Stomach (tissue), 9 donors: ENCODE measurements around the gene EPB41. TPM values are rescaled to one million over a fixed set of nuclear protein-coding genes. Genes with fewer than 3 reads are reported as not detected.
A peak's percentile ranks its signal among the peaks of the same experiment; 100 is the strongest.

Experiments used
- DNase-seq, 2 donors: peaks; one replicate each; pipeline versions ENCODE4 v3.0.0 to v3.0.0-alpha.2; 2013 to 2019
- H3K27ac ChIP-seq, 5 donors: fragments of 200-600 bp in 4 of 5; sonication (generic) in 4 of 5; one replicate each; pipeline ENCODE4 v1.5.1; 2013 to 2019; ENCODE audit warnings: mild to moderate bottlenecking in 1 of 5, moderate library complexity in 1 of 5
- H3K27me3 ChIP-seq, 3 donors: fragments of 200-600 bp; sonication (generic); one replicate each; pipeline ENCODE4 v1.5.1; 2017 to 2019; ENCODE audit warnings: mixed run types in 1 of 3
- H3K36me3 ChIP-seq, 4 donors: fragments of 200-600 bp; sonication (generic); 1 replicate in 3 of 4; 2 replicates in 1 of 4; pipeline ENCODE4 v1.5.1; 2016 to 2019
- H3K4me1 ChIP-seq, 4 donors: fragments of 200-600 bp; sonication (generic); one replicate each; pipeline ENCODE4 v1.5.1; 2016 to 2019
- H3K4me3 ChIP-seq, 4 donors: fragments of 200-600 bp; sonication (generic) in 3 of 4; one replicate each; pipeline ENCODE4 v1.5.1; 2016 to 2019; ENCODE audit warnings: mild to moderate bottlenecking in 1 of 4
- H3K9me3 ChIP-seq, 4 donors: fragments of 200-600 bp; sonication (generic); one replicate each; pipeline ENCODE4 v1.5.1; 2016 to 2019
- CTCF ChIP-seq, 7 experiments: fragments of 450-650 bp in 4 of 7; fragments of 200-600 bp in 3 of 7; sonication (generic) in 3 of 7; IDR thresholded peaks; one replicate each; pipeline ENCODE4 v1.5.1; 2016 to 2019; ENCODE audit warnings: antibody characterized with exemption in 7 of 7, control low read depth in 2 of 7, mild to moderate bottlenecking in 1 of 7
- EP300 ChIP-seq: sonication (generic); formaldehyde crosslinking; IDR thresholded peaks from one replicate; pipeline ENCODE4 v1.6.1; 2017; ENCODE audit warnings: antibody characterized with exemption
- POLR2A ChIP-seq, 4 donors: fragments of 450-650 bp; IDR thresholded peaks; one replicate each; pipeline ENCODE4 v1.6.1; 2016; ENCODE audit warnings: antibody characterized with exemption in 4 of 4, control low read depth in 2 of 4, mild to moderate bottlenecking in 1 of 4, moderate library complexity in 1 of 4
- POLR2AphosphoS5 ChIP-seq, 3 donors: sonication (generic); formaldehyde crosslinking; IDR thresholded peaks; one replicate each; pipeline ENCODE4 v1.6.1; 2016; ENCODE audit warnings: antibody characterized with exemption in 3 of 3
- WGBS, 5 donors: extraction: QIAGEN DNeasy Blood & Tissue Kit in 3 of 5; methylation state at CpG; one replicate each; pipeline versions ENCODE4 v1.1.5 to v1.1.7; 2013 to 2018; 5-methylcytosine and 5-hydroxymethylcytosine counted together
- intact Hi-C: fragments of 100-400 bp; cut with DNase I; formaldehyde crosslinking; loops from one replicate; pipeline ENCODE4 v1.15.1; 2023; ENCODE audit warnings: low total_unique reads
- polyA plus RNA-seq, 3 donors: library from polyadenylated mRNA; stranded (reverse); fragments of 200-250 nt; gene quantifications; one replicate each; pipeline ENCODE4 v1.2.3, GENCODE V29; 2013
- total RNA-seq, 5 donors: library from RNA; depleted of rRNA; stranded (reverse); fragments of >200 nt; gene quantifications; one replicate each; pipeline versions ENCODE4 v1.1.0 to v1.2.3, GENCODE V29; 2014 to 2016
- donor health status: healthy with polysubstance abuse.
- donor health status: Bipolar disorder and iron deficiency.
- donor health status: healthy.

EPB41 gene
- total and polyA plus RNA-seq, 8 donors, result 6.4 to 112 (median 48.1) TPM

- no peak overlapping the region for H3K27ac ChIP-seq
- intact Hi-C loops, result no loop called here
- TF ChIP-seq POLR2A (IDR thresholded peaks at IDR 0.05), result no peak
- TF ChIP-seq CTCF (IDR thresholded peaks at IDR 0.05), result no peak
- no peak for TF ChIP-seq POLR2AphosphoS5 (IDR thresholded peaks at IDR 0.05)
- TF ChIP-seq EP300, result no peak
- DNase-seq, result no peak
- H3K36me3 ChIP-seq, result no peaks in the 10 kb centered on the region
- H3K4me1 ChIP-seq, result peaks cover 6 to 7% (median 7%) of the 10 kb centered on the region in 4 donors
- H3K4me3 ChIP-seq, result no peak overlapping the region
- no peaks in the 10 kb centered on the region for H3K27me3 ChIP-seq
- no peaks in the 10 kb centered on the region for H3K9me3 ChIP-seq
- WGBS, 5 donors, result 93 to 100% (median 96%) methylated on average over 2 of the region's 2 CpGs
Observed at GRCh38 chr1:28909198-28909597, 5.2 kb upstream of the EPB41 start.

GRCh38 chr1:28910379-28911115, 3.8 kb upstream of the EPB41 start:
- Histone ChIP-seq H3K4me1 (peaks cover 12 to 15% (median 13%) of the 10 kb centered on the region in 4 donors), H3K9me3 (no peaks in the 10 kb centered on the region), H3K4me3 (no peak overlapping the region), H3K36me3 (no peaks in the 10 kb centered on the region), H3K27me3 (no peaks in the 10 kb centered on the region), H3K27ac (no peak overlapping the region)
- 85 to 91% (median 89%) methylated on average over 7 of the region's 7 CpGs for WGBS, 5 donors
- TF ChIP-seq POLR2A (IDR thresholded peaks at IDR 0.05) (no peak), POLR2AphosphoS5 (IDR thresholded peaks at IDR 0.05) (no peak)
- intact Hi-C loops, result no loop called here
- DNase-seq, result peak in 1 of 2 donors; percentile 4

GRCh38 chr1:28913786-28914227, 562 bp upstream of the EPB41 start:
- H3K4me1 ChIP-seq, result peaks cover 12 to 23% (median 18%) of the 10 kb centered on the region in 4 donors
- DNase-seq, result no peak
- H3K36me3 ChIP-seq, result no peaks in the 10 kb centered on the region
- intact Hi-C loops, result no loop called here
- 24 to 34% (median 25%) methylated on average over 10 of the region's 10 CpGs for WGBS, 5 donors
- peak overlapping the region; percentile 52 to 79 (median 65) for H3K27ac ChIP-seq
- no peak for TF ChIP-seq POLR2A (IDR thresholded peaks at IDR 0.05)
- TF ChIP-seq CTCF (IDR thresholded peaks at IDR 0.05), result no peak
- no peak for TF ChIP-seq POLR2AphosphoS5 (IDR thresholded peaks at IDR 0.05)
- no peak for TF ChIP-seq EP300
- H3K4me3 ChIP-seq, result peak overlapping the region; percentile 62 to 85 (median 82)
- no peaks in the 10 kb centered on the region for H3K27me3 ChIP-seq
- no peaks in the 10 kb centered on the region for H3K9me3 ChIP-seq

GRCh38 chr1:28915031-28915895, 894 bp downstream of the EPB41 start:
- Histone ChIP-seq H3K4me1 (peaks cover 12 to 23% (median 18%) of the 10 kb centered on the region in 4 donors), H3K36me3 (no peaks in the 10 kb centered on the region), H3K9me3 (no peaks in the 10 kb centered on the region), H3K27me3 (no peaks in the 10 kb centered on the region), H3K27ac (peak overlapping the region; percentile 53 to 79 (median 65)), H3K4me3 (peak overlapping the region; percentile 62 to 85 (median 82))
- DNase-seq, result peak; percentile 37 to 77
- TF ChIP-seq CTCF (IDR thresholded peaks at IDR 0.05) (no peak), POLR2A (IDR thresholded peaks at IDR 0.05) (no peak), POLR2AphosphoS5 (IDR thresholded peaks at IDR 0.05) (no peak), EP300 (no peak)
- 2 to 5% (median 3%) methylated on average over 31 to 32 of the region's 32 CpGs for WGBS, 5 donors
- intact Hi-C loops, result no loop called here
